CD4-positive, alpha-beta T cell (primary cell): ENCODE data around the gene HHEX. TPM values are rescaled to one million over a fixed set of nuclear protein-coding genes. Genes with fewer than 3 reads are reported as not detected.

Experiments used
- ATAC-seq: fragments of 200-7000 bp; cut with Tn5 transposase; one replicate; pipeline ENCODE4 v1.10.0; 2022; ENCODE audit warnings: mild to moderate bottlenecking; ENCODE audit not compliant: poor library complexity
- CTCF ChIA-PET: fragments of 350-600 bp; sonication (Branson Sonifier 250); formaldehyde crosslinking; loops from one replicate; lab custom pipeline; 2021; ENCODE audit warnings: antibody characterized with exemption, inconsistent platforms; lab: Charles Lee
- POLR2A ChIA-PET: fragments of 350-600 bp; sonication (Branson Sonifier 250); formaldehyde crosslinking; loops from one replicate; lab custom pipeline; 2021; ENCODE audit warnings: antibody characterized with exemption, inconsistent platforms; lab: Charles Lee
- DNase-seq, 14 experiments: peaks; one replicate each; pipeline ENCODE4 v3.0.0-alpha.2; 2013 to 2020; ENCODE audit warnings: mixed read lengths in 2 of 14
- H3K27ac ChIP-seq, 2 donors: one replicate each; pipeline versions ENCODE4 v1.5.1 to v1.7.0; 2013; ENCODE audit warnings: low read length in 2 of 2, low read depth in 1 of 2, mild to moderate bottlenecking in 1 of 2
- H3K27me3 ChIP-seq, 2 experiments: 1 replicate in 1 of 2; 2 replicates in 1 of 2; pipeline versions ENCODE4 v1.6.1 to v1.7.0; 2013; ENCODE audit warnings: low read length in 2 of 2, control low read depth in 1 of 2, mild to moderate bottlenecking in 1 of 2, moderate library complexity in 1 of 2; ENCODE audit not compliant: insufficient read depth in 2 of 2, control insufficient read depth in 1 of 2
- H3K36me3 ChIP-seq: one replicate; pipeline ENCODE4 v1.6.1; 2013; ENCODE audit warnings: low read length, control low read depth; ENCODE audit not compliant: insufficient read depth
- H3K4me1 ChIP-seq: one replicate; pipeline ENCODE4 v1.6.1; 2013; ENCODE audit warnings: low read length, control low read depth; ENCODE audit not compliant: insufficient read depth
- H3K4me3 ChIP-seq: one replicate; pipeline ENCODE4 v1.5.1; 2013; ENCODE audit warnings: mild to moderate bottlenecking, low read length, moderate library complexity
- H3K9me3 ChIP-seq, 2 experiments: 1 replicate in 1 of 2; 2 replicates in 1 of 2; pipeline versions ENCODE4 v1.6.1 to v1.7.0; 2013; ENCODE audit warnings: low read length in 2 of 2, mild to moderate bottlenecking in 2 of 2, control low read depth in 1 of 2, moderate library complexity in 1 of 2; ENCODE audit not compliant: control insufficient read depth in 1 of 2, insufficient read depth in 1 of 2
- H3K27ac Mint-ChIP-seq: one replicate; pipeline ENCODE4 v1.8.0; 2020; ENCODE audit warnings: mixed read lengths
- H3K27me3 Mint-ChIP-seq: one replicate; pipeline ENCODE4 v1.8.0; 2021; ENCODE audit warnings: mixed read lengths
- H3K36me3 Mint-ChIP-seq: one replicate; pipeline ENCODE4 v1.8.0; 2021; ENCODE audit warnings: low read depth, mixed read lengths
- H3K4me1 Mint-ChIP-seq: one replicate; pipeline ENCODE4 v1.8.0; 2021; ENCODE audit warnings: low read depth, mixed read lengths
- H3K4me3 Mint-ChIP-seq: one replicate; pipeline ENCODE4 v1.8.0; 2020; ENCODE audit warnings: mild to moderate bottlenecking, mixed read lengths
- H3K9me3 Mint-ChIP-seq: one replicate; pipeline ENCODE4 v1.8.0; 2020; ENCODE audit warnings: mixed read lengths
- intact Hi-C, 2 experiments: fragments of 100-400 bp; cut with DNase I in 1 of 2; cut with micrococcal nuclease in 1 of 2; formaldehyde crosslinking; loops; one replicate each; pipeline versions ENCODE4 v1.15.1 to v1.9.0; 2023 to 2025; cut with DNase I, micrococcal nuclease
- total RNA-seq, 174 experiments: library from RNA in 2 of 174; stranded (reverse) in 2 of 174; gene quantifications; one replicate each; pipeline ENCODE4 v1.2.3 and lab custom pipeline; 2021 to 2026
- TF ChIP-seq, protein P1 (sequence below): fragments of 200-600 bp; IDR thresholded peaks from one replicate; pipeline ENCODE4 v1.8.0; 2022; ENCODE audit warnings: antibody characterized with exemption, mild to moderate bottlenecking

Gene HHEX
- total RNA-seq, 2 experiments from 2014 or later = 0.96 to 1.0 TPM

GRCh38 chr10:92667078-92667477, 22.7 kb upstream of the HHEX start:
- Histone ChIP-seq H3K27ac (no peak overlapping the region), H3K9me3 (peaks cover 16 to 21% of the 10 kb centered on the region in 2 experiments), H3K27me3 (no peaks in the 10 kb centered on the region), H3K4me3 (no peak overlapping the region), H3K36me3 (no peaks in the 10 kb centered on the region), H3K4me1 (no peaks in the 10 kb centered on the region)
- TF ChIP-seq, protein P1, sequence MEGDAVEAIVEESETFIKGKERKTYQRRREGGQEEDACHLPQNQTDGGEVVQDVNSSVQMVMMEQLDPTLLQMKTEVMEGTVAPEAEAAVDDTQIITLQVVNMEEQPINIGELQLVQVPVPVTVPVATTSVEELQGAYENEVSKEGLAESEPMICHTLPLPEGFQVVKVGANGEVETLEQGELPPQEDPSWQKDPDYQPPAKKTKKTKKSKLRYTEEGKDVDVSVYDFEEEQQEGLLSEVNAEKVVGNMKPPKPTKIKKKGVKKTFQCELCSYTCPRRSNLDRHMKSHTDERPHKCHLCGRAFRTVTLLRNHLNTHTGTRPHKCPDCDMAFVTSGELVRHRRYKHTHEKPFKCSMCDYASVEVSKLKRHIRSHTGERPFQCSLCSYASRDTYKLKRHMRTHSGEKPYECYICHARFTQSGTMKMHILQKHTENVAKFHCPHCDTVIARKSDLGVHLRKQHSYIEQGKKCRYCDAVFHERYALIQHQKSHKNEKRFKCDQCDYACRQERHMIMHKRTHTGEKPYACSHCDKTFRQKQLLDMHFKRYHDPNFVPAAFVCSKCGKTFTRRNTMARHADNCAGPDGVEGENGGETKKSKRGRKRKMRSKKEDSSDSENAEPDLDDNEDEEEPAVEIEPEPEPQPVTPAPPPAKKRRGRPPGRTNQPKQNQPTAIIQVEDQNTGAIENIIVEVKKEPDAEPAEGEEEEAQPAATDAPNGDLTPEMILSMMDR = no peak
- Mint-ChIP-seq H3K36me3 (peaks cover 8% of the 10 kb centered on the region), H3K4me1 (no peaks in the 10 kb centered on the region), H3K27ac (no peak overlapping the region), H3K27me3 (peaks cover 3% of the 10 kb centered on the region), H3K9me3 (peaks cover 14% of the 10 kb centered on the region), H3K4me3 (no peak overlapping the region)
- ChIA-PET POLR2A (no interaction called here), CTCF (no interaction called here)
- DNase-seq (no peak), ATAC-seq (no peak)
- intact Hi-C loops = no loop called here

- TF ChIP-seq, protein P1 = no peak
- no peaks in the 10 kb centered on the region for H3K9me3 ChIP-seq
- H3K4me1 ChIP-seq = no peaks in the 10 kb centered on the region
- ATAC-seq (no peak), DNase-seq (no peak)
- H3K4me3 ChIP-seq = no peak overlapping the region
- H3K27me3 ChIP-seq = no peaks in the 10 kb centered on the region
- POLR2A ChIA-PET = no interaction called here
- CTCF ChIA-PET = no interaction called here
- Mint-ChIP-seq H3K27me3 (peaks cover 22% of the 10 kb centered on the region), H3K9me3 (peaks cover 3% of the 10 kb centered on the region), H3K4me3 (no peak overlapping the region), H3K36me3 (no peaks in the 10 kb centered on the region), H3K4me1 (no peaks in the 10 kb centered on the region), H3K27ac (no peak overlapping the region)
- no peaks in the 10 kb centered on the region for H3K36me3 ChIP-seq
- intact Hi-C loops = no loop called here
- no peak overlapping the region for H3K27ac ChIP-seq
Measured at GRCh38 chr10:92677708-92678107, 12.0 kb upstream of the HHEX start.

GRCh38 chr10:92678206-92678605, 11.5 kb upstream of the HHEX start:
- no peaks in the 10 kb centered on the region for H3K4me1 ChIP-seq
- Mint-ChIP-seq H3K27me3 (peaks cover 27% of the 10 kb centered on the region), H3K9me3 (peaks cover 3% of the 10 kb centered on the region), H3K4me1 (no peaks in the 10 kb centered on the region), H3K27ac (no peak overlapping the region), H3K4me3 (no peak overlapping the region), H3K36me3 (no peaks in the 10 kb centered on the region)
- POLR2A ChIA-PET = no interaction called here
- H3K27me3 ChIP-seq = no peaks in the 10 kb centered on the region
- H3K27ac ChIP-seq = no peak overlapping the region
- H3K9me3 ChIP-seq = no peaks in the 10 kb centered on the region
- ATAC-seq (no peak), DNase-seq (no peak)
- intact Hi-C loops = no loop called here
- CTCF ChIA-PET = no interaction called here
- H3K4me3 ChIP-seq = no peak overlapping the region
- TF ChIP-seq, protein P1 = no peak
- H3K36me3 ChIP-seq = no peaks in the 10 kb centered on the region
